ENCODE results near the gene ZCRB1. TPM values are rescaled to one million over a fixed set of nuclear protein-coding genes. Genes with fewer than 3 reads are reported as not detected.
"Not testable (repeated sequence)": the region's sequence is repeated elsewhere in the genome, so short reads cannot be mapped to it uniquely, and the experiment has no call there.

ZCRB1 gene, protein sequence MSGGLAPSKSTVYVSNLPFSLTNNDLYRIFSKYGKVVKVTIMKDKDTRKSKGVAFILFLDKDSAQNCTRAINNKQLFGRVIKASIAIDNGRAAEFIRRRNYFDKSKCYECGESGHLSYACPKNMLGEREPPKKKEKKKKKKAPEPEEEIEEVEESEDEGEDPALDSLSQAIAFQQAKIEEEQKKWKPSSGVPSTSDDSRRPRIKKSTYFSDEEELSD
- 43.7 TPM for total RNA-seq

GRCh38 chr12:42325653-42326474 lies at the start of gene ZCRB1, which contains the start of gene PPHLN1:
Gene ZCRB1, minus strand, starts transcription at chr12:42326094. Its CDS starts 1,992 bp downstream, at chr12:42324102.
Gene PPHLN1, plus strand, starts transcription at chr12:42326167. Its CDS starts 9,736 bp downstream, at chr12:42335903.
- DNase-seq (ENCODE audit: low spot score): peak; percentile 85

DNA sequence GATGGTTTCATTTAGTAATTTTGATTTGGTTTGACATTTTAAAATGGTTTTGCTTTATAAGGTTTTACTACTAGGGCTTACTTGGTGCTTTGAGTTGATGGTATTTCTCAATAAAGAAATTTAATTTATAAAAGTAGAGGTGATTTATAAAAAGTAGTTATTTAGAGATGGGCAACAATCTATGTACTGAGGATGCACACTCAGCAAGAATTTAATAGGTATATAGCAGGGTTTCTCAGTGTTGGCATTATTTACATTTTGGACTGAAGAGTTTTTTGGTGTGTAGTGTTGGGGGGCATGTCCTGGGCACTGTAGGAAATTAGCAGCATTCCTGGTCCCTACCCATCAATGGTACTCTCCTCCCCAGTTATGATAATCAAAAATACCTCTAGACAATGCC lies 47.8 kb upstream of the ZCRB1 start:
- no peak for DNase-seq (ENCODE audit: low spot score)

DNA sequence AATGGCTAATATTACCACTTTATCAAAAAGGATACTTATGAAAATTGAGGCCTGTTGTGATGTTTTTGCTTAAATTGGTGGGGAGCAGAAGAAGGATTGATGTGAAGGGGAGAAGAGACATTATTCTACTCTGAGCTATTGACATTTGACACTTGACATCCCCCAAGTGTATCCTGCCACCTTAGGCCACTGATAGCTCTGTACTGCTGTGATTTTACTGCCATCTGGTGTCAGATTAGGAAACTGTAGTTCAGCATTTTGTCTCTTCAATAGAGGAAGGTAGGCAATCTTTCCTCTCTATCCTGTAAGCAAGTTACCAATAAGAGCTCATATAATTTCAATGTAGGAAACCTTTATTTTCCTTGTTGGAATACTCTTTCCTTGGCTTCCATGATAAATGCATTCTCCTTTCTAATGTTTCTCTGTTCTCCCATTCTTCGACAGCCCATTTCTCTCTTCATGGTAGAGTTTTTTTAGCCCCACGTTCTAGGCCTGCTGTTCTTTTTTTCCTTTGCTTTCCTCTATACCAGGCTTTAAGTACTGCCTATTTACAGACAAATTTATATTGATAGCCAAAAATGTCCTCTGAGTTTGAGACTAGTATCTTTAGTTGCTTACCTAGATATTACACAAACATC lies 46.4 kb upstream of the ZCRB1 start:
- DNase-seq (ENCODE audit: low spot score): no peak

DNA sequence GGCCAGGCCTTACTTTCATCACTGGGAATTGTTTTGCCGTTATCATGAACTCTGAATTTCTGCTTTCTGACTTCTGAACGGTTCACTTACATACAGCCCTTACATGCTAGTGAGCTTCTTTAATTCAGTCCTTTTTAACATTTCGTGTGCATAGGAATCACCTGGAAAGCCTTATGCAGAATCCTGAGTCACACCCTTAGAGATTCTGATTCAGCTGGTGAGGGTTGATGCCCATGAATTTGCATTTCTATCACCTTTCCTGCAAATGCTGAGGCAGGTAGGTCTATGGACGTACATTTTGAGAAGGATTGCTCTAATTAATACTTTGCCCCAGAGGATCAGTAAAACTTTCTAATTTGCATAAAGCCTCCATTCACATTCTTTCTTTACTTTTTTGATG lies 44.1 kb upstream of the ZCRB1 start:
- DNase-seq (ENCODE audit: low spot score): no peak

DNA sequence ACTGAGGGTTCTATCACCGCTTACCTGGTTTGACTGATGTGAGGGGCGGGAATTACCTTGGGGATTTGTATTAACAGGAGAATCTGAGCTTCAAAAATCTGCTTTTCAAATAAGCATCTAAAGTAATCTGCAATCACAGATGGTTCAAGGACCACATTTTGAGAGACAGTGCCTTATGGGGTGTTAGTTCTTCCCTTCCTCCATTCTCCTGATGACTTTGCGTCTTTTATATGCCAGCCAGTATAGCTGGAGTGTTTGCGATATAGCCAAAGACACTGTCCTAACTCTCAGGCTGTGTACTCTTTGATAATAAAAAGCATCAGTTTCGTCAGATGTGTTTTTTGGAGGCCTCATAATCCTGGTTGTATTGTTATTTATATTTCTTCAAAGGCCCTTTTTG lies 39.6 kb upstream of the ZCRB1 start:
- no peak for DNase-seq (ENCODE audit: low spot score)

DNA sequence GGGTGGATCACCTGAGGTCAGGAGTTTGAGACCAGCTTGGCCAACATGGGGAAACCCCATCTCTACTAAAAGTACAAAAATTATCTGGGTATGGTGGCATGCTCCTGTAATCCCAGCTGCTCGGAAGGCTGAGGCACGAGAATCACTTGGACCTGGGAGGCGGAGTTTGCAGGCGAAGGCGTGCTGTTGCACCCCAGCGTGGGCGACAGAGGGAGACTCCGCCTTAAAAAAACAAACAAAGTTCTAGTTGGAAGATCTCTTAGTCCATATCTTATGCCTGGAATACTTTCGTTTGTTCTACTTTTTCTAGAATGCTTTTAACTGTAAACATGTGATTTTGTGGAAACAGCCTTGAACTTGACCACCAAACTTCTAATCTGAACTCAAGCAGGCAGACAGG lies 38.8 kb upstream of the ZCRB1 start:
- DNase-seq (ENCODE audit: low spot score): no peak

- no peak for DNase-seq (ENCODE audit: low spot score)
Measured at GRCh38 chr12:42362647-42363260, 36.9 kb upstream of the ZCRB1 start.

DNA sequence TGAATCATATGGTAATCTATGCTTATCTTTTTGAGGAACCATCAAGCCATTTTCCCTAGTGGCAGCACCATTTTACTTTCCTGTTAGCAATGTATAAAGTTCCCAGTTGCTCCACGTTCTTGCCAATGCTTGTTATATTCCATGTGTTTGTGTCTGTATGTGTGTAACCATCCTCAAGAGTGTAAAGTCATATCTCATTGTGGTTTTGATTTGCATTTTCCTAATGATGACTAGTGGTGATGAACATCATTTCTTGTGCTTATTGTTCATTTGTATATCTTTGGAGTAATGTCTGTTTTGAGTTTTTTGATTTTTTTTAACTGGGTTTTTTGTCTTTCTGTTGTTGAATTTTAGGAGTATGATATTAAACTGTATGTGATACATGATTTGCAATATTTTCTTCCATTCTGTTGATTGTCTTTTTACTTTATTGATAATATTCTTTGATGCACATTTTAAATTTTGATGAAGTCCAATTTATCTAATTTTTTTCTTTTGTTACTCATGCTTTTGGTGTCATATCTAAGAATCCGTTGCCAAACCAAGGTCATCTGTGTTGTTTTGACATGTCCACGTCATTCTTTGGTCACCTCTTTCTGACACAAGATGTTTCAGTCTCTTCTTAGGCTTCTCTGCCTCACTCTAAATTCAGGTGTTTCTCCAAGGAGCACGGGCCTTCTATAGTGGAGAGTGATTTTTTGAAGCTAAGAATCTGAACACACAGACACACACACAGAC lies 36.2 kb upstream of the ZCRB1 start:
- no peak for DNase-seq (ENCODE audit: low spot score)

DNA sequence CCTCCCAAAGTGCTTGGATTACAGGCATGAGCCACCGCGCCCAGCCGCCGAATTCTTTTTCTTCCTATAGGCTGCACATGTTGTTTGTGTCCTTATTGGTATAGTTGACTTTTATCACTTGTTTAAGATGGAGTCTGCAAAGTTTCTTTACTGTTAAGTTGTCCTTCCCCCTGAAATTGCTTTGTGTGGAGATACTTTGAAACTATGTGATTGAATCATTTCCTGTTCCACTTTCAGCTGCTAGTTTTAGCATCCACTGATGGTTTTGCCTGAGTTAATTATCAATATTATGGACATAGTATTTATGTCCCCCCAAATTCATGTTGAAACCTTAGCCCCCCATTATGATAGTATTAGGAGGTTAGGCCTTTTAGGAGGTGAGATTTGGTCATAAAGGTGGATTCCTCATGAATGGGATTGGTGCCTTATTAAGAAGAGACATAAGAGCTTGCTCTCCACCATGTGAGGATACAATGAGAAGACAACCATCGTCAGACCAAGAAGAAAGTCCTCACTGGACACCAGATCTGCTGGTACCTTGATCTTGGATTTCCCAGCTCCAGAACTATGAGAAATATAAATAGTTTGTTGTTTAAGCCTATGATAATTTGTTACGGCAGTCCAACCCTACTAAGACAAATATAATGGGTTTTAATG lies 35.0 kb upstream of the ZCRB1 start:
- DNase-seq (ENCODE audit: low spot score): no peak

- no peak for DNase-seq (ENCODE audit: low spot score)
Measured at GRCh38 chr12:42356344-42356743, 30.4 kb upstream of the ZCRB1 start.

GRCh38 chr12:42350021-42350407 lies 24.1 kb upstream of the ZCRB1 start:
- DNase-seq (ENCODE audit: low spot score): not testable (repeated sequence)

DNA sequence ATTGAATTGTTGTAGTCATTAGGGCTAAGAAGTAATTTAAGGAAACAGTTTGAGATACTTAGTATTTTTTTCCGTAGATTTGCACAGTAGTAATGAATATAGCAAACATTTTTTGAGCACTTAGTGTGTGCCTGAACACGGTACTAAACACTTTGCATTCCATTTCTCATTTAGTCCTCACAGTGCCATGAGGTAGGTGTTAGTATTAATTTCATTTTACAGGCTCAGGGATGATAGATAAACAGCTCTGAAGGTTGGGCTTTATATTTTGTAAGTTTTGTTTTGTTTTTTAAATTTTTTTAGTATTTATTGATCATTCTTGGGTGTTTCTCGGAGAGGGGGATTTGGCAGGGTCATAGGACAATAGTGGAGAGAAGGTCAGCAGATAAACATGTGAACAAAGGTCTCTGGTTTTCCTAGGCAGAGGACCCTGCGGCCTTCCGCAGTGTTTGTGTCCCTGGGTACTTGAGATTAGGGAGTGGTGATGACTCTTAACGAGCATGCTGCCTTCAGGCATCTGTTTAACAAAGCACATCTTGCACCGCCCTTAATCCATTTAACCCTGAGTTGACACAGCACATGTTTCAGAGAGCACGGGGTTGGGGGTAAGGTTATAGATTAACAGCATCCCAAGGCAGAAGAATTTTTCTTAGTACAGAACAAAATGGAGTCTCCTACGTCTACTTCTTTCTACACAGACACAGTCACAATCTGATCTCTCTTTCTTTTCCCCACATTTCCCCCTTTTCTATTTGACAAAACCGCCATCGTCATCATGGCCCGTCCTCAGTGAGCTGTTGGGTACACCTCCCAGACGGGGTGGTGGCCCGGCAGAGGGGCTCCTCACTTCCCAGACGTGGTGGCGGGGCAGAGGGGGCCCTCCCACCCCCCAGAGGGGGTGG lies 23.5 kb upstream of the ZCRB1 start:
- DNase-seq (ENCODE audit: low spot score): not testable (repeated sequence)

DNA sequence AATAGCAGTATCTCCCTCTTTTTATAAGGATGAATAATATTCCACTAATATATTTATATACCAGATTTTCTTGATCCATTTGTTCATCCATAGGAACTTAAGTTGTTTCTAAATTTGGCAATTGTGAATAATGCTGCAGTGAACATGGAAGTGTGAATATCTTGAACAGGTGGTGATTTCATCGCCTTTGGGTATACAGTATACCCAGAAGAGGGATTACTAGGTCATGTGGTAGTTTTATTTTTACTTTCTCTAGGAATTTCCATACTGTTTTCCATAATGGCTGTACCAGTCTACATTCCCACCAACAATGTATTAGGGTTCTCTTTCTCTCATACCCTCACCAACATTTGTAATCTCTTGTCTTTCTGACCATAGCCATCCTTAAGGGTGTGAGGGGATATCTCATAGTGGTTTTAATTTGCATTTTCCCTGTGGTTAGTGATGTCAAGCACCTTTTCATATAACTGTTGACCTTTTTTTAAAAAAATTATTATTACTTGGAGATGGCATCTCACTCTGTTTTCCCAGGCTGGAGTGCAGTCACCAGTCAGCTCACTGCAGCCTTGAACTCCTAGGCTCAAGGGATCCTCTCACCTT lies 20.6 kb upstream of the ZCRB1 start:
- no peak for DNase-seq (ENCODE audit: low spot score)

- DNase-seq (ENCODE audit: low spot score): no peak
Measured at GRCh38 chr12:42343721-42344120, 17.8 kb upstream of the ZCRB1 start.

DNA sequence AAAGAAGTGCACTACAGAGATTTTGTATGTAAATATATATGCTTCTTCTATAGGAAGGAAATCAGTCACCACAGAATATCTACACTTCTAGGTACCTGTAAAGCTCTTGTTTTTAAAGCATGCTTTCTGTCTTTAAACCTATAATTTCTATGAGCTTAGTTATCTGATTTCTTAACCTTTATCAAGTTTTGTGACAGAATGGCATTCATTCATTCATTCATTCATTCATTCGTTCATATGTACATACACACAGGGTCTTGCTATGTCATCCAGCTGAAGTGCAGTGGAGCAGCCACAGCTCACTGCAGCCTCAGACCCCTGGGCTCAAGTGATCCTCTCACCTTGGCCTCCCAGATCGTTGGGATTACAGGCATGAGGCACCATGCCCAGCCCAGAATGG lies 16.1 kb upstream of the ZCRB1 start:
- no peak for DNase-seq (ENCODE audit: low spot score)

DNA sequence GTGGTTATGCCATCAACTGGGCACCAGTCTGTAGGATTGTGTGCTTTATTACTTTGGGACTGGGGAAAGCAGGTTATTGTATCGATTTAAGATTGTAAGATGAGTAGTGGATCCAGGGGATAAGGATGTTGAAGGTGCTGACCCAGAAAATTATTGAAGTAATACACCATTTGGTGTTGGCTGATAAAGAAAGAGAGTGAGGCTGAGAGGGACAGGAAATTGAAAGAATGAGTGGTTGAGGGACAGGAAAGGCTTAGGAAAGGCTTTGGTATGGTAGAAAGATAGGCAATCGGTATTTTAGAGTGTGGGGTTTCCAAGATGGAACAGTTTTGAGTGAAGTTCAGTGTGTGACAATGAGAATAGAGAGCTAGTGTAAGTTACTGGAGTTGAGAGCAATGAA lies 12.4 kb upstream of the ZCRB1 start:
- no peak for DNase-seq (ENCODE audit: low spot score)

- no peak for DNase-seq (ENCODE audit: low spot score)
Measured at GRCh38 chr12:42336286-42336685, 10.4 kb upstream of the ZCRB1 start.

- no peak for DNase-seq (ENCODE audit: low spot score)
Measured at GRCh38 chr12:42332301-42333285, 6.7 kb upstream of the ZCRB1 start.
